Upper lobe of left lung (tissue), 4 donors: ENCODE data around the gene SRSF8.

ENCODE experiments used
- EP300 ChIP-seq, 4 donors: sonication (generic); formaldehyde crosslinking; IDR thresholded peaks; one replicate each; pipeline ENCODE4 v1.5.1; 2017; ENCODE audit warnings: antibody characterized with exemption in 4 of 4, control low read depth in 2 of 4
- POLR2A ChIP-seq, 4 donors: fragments of 450-650 bp; IDR thresholded peaks; one replicate each; pipeline ENCODE4 v1.5.1; 2016 to 2017; ENCODE audit warnings: antibody characterized with exemption in 4 of 4, mild to moderate bottlenecking in 2 of 4
- TF ChIP-seq, protein P1 (sequence below), 6 experiments: fragments of 450-650 bp in 4 of 6; fragments of 200-600 bp in 2 of 6; sonication (generic) in 2 of 6; IDR thresholded peaks; one replicate each; pipeline ENCODE4 v1.5.1; 2016 to 2019; ENCODE audit warnings: antibody characterized with exemption in 6 of 6

DNA sequence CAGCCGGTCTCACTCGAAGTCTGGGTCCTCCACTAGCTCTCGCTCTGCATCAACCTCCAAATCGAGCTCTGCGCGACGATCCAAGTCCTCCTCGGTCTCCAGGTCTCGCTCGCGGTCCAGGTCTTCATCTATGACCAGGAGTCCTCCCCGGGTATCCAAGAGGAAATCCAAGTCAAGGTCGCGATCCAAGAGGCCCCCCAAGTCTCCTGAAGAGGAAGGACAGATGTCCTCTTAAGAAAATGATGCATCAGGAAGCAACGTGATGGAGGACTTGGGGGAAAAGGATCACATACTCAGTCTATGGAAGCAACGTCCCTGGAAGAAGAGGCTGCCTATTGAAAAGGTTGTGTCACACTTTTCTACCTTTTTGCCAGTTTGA is 1.1 kb downstream of the SRSF8 start:
- TF ChIP-seq, protein P1, sequence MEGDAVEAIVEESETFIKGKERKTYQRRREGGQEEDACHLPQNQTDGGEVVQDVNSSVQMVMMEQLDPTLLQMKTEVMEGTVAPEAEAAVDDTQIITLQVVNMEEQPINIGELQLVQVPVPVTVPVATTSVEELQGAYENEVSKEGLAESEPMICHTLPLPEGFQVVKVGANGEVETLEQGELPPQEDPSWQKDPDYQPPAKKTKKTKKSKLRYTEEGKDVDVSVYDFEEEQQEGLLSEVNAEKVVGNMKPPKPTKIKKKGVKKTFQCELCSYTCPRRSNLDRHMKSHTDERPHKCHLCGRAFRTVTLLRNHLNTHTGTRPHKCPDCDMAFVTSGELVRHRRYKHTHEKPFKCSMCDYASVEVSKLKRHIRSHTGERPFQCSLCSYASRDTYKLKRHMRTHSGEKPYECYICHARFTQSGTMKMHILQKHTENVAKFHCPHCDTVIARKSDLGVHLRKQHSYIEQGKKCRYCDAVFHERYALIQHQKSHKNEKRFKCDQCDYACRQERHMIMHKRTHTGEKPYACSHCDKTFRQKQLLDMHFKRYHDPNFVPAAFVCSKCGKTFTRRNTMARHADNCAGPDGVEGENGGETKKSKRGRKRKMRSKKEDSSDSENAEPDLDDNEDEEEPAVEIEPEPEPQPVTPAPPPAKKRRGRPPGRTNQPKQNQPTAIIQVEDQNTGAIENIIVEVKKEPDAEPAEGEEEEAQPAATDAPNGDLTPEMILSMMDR (IDR thresholded peaks at IDR 0.05): no peak
- TF ChIP-seq POLR2A (IDR thresholded peaks at IDR 0.05) (no peak), EP300 (IDR thresholded peaks at IDR 0.05) (no peak)
